Heart left ventricle (tissue), 16 donors: ENCODE measurements around the gene PLD6. TPM values are rescaled to one million over a fixed set of nuclear protein-coding genes. Genes with fewer than 3 reads are reported as not detected.
"Not testable (repeated sequence)": the region's sequence is repeated elsewhere in the genome, so short reads cannot be mapped to it uniquely, and the experiment has no call there.

Source experiments
- ATAC-seq, 4 donors: fragments of 200-7000 bp; cut with Tn5 transposase; one replicate each; pipeline ENCODE4 v1.9.1; 2020 to 2022; ENCODE audit warnings: moderate library complexity in 4 of 4, mild to moderate bottlenecking in 3 of 4, moderate number of reproducible peaks in 1 of 4
- DNase-seq, 5 donors: peaks; one replicate each; pipeline ENCODE4 v3.0.0-alpha.2; 2020
- H3K27ac ChIP-seq, 12 donors: fragments of 200-600 bp; sonication (generic) in 4 of 12; one replicate each; pipeline versions ENCODE4 v1.5.0 to v1.8.0; 2016 to 2022; ENCODE audit warnings: mild to moderate bottlenecking in 2 of 12
- H3K27me3 ChIP-seq, 9 donors: fragments of 200-600 bp; sonication (generic) in 2 of 9; one replicate each; pipeline versions ENCODE4 v1.5.1 to v1.8.0; 2016 to 2022; ENCODE audit warnings: mild to moderate bottlenecking in 3 of 9
- H3K36me3 ChIP-seq, 9 donors: fragments of 200-600 bp; sonication (generic) in 2 of 9; one replicate each; pipeline versions ENCODE4 v1.5.0 to v1.8.0; 2018 to 2022; ENCODE audit warnings: mild to moderate bottlenecking in 2 of 9
- H3K4me1 ChIP-seq, 12 donors: fragments of 200-600 bp; sonication (generic) in 4 of 12; one replicate each; pipeline versions ENCODE4 v1.5.0 to v1.8.0; 2016 to 2022; ENCODE audit warnings: mild to moderate bottlenecking in 3 of 12
- H3K4me3 ChIP-seq, 12 donors: fragments of 200-600 bp; sonication (generic) in 4 of 12; one replicate each; pipeline versions ENCODE4 v1.5.0 to v1.8.0; 2017 to 2022; ENCODE audit warnings: mild to moderate bottlenecking in 9 of 12, moderate library complexity in 4 of 12
- H3K9me3 ChIP-seq, 12 donors: fragments of 200-600 bp; sonication (generic) in 4 of 12; one replicate each; pipeline versions ENCODE4 v1.5.0 to v1.8.0; 2016 to 2022; ENCODE audit warnings: mild to moderate bottlenecking in 1 of 12
- POLR2A ChIP-seq, 2 donors: fragments of 450-650 bp; IDR thresholded peaks; one replicate each; pipeline ENCODE4 v1.6.1; 2017; ENCODE audit warnings: antibody characterized with exemption in 2 of 2, mild to moderate bottlenecking in 2 of 2, moderate library complexity in 2 of 2
- WGBS, 4 donors: extraction: QIAGEN DNeasy Blood & Tissue Kit in 2 of 4; methylation state at CpG; one replicate each; pipeline versions ENCODE4 v1.1.5 to v1.1.7; 2013 to 2018; 5-methylcytosine and 5-hydroxymethylcytosine counted together
- intact Hi-C, 10 donors: fragments of 100-400 bp; cut with DNase I; formaldehyde crosslinking; loops; one replicate each; pipeline versions ENCODE4 v1.11.1 to v1.14.2; 2022
- polyA plus RNA-seq, 2 donors: library from polyadenylated mRNA; stranded (reverse); fragments of 200-250 nt; gene quantifications; one replicate each; pipeline ENCODE4 v1.2.3, GENCODE V29; 2013
- total RNA-seq, 9 donors: library from RNA; depleted of rRNA in 2 of 9; stranded (reverse); fragments of >200 nt in 2 of 9; fragmentation: NEBNext Ultra II Directional in 3 of 9; extraction: Animal tissue kit (Norgen Biotek cat#: 25700) in 3 of 9; gene quantifications; one replicate each; pipeline versions ENCODE4 v1.1.0 to v1.2.4, GENCODE V29; 2016 to 2023
- TF ChIP-seq, protein P1 (sequence below), 12 donors: fragments of 200-600 bp; sonication (generic) in 4 of 12; IDR thresholded peaks; one replicate each; pipeline versions ENCODE4 v1.5.0 to v1.8.0; 2018 to 2022; ENCODE audit warnings: antibody characterized with exemption in 12 of 12, mild to moderate bottlenecking in 5 of 12
- donor health status: ischemic (EF 13 %, LVEDD 7.1; RV severe dilation, severe dysfunction).
- donor health status: healthy with polysubstance abuse.
- donor health status: DM: no; HTN: yes; CAD: no.
- donor health status: DM: no; HTN: no; CAD: no.
- donor health status: ischemic (EF 25% LVEDD 6.9; RV normal size, moderate dysfunction).
- donor health status: ischemic (EF 25% LVEDD 5.7; RV mildly dilated, moderate dysfunction).
- donor health status: healthy.
- donor health status: DM: yes; HTN: yes; CAD: no.
- donor health status: ischemic (EF 35%, LVEDD 5.7; RV mildly dilated, moderate dysfunction).
- donor health status: nonischemic (EF 11% LVEDD 7.7; RV severe dilation, severe dysfunction).
- donor health status: DM: yes; HTN: yes; CAD: no.
- donor health status: PGD.
- donor health status: ischemic (EF 29% LVEDD 5.4; RV normal size, mild dysfunction).
- donor health status: nonischemic (EF 23%, LVEDD 6.1; RV moderate dilation, normal function).

The PLD6 gene
- total and polyA plus RNA-seq, 11 donors: 3.8 to 11.8 (median 6.1) TPM

DNA sequence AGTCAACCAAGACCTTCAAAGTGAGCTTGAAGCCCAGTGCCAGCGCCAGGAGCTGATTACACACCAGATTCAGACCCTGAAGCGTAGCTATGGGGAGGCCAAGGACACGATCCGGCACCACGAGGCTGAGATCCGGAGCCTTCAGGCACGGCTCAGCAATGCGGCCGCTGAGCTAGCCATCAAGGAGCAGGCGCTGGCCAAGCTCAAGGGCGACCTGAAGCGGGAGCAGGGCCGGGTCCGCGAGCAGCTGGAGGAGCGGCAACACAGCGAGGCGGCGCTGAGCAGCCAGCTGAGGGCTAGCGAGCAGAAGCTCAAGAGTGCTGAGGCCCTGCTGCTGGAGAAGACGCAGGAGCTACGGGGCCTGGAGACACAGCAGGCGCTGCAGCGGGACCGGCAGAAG lies 42.0 kb downstream of the PLD6 start:
- 94 to 95% (median 95%) methylated on average over 25 of the region's 25 CpGs for WGBS, 4 donors
- TF ChIP-seq, protein P1, sequence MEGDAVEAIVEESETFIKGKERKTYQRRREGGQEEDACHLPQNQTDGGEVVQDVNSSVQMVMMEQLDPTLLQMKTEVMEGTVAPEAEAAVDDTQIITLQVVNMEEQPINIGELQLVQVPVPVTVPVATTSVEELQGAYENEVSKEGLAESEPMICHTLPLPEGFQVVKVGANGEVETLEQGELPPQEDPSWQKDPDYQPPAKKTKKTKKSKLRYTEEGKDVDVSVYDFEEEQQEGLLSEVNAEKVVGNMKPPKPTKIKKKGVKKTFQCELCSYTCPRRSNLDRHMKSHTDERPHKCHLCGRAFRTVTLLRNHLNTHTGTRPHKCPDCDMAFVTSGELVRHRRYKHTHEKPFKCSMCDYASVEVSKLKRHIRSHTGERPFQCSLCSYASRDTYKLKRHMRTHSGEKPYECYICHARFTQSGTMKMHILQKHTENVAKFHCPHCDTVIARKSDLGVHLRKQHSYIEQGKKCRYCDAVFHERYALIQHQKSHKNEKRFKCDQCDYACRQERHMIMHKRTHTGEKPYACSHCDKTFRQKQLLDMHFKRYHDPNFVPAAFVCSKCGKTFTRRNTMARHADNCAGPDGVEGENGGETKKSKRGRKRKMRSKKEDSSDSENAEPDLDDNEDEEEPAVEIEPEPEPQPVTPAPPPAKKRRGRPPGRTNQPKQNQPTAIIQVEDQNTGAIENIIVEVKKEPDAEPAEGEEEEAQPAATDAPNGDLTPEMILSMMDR (IDR thresholded peaks at IDR 0.05): no peak
- TF ChIP-seq POLR2A (IDR thresholded peaks at IDR 0.05): no peak
- H3K36me3 ChIP-seq: peaks cover 5 to 100% (median 97%) of the 10 kb centered on the region in 9 donors

DNA sequence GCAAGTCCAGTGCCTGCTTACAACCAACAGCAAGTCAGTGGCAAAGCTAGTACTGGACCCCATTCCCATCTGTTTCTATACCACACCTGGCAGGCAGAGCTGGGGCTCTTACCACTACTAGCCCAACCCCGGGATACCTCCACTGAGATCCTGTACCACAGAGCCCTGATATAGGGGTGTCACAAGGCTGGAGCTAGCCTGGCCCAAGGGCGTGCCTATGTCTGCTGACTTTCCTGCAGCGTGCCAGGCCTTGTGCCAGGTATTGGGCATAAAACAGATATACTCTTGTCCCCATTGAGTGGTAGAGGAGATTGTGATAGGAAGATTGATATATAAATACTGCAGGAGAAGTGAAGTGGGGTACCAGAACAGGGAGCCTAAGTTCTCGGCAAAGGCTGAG lies 44.4 kb downstream of the PLD6 start:
- Histone ChIP-seq H3K4me3 (no peak overlapping the region), H3K27me3 (no peaks in the 10 kb centered on the region), H3K4me1 (peaks cover 0 to 17% (median 0%) of the 10 kb centered on the region in 12 donors), H3K36me3 (peaks cover 5 to 100% (median 98%) of the 10 kb centered on the region in 9 donors), H3K27ac (peak overlapping the region in 2 of 12 donors; percentile 32 to 40), H3K9me3 (no peaks in the 10 kb centered on the region)
- intact Hi-C loops: loop anchor here in 1 of 10 donors (5.0 kb wide), 1 partner anchor 76 kb away; the partner anchor contains the start of gene FLCN
- peak in 2 of 5 donors; percentile 40 to 60 for DNase-seq
- peak; percentile 51 to 76 (median 58) for ATAC-seq
- 54 to 75% (median 66%) methylated on average over 4 of the region's 4 CpGs for WGBS, 4 donors
- no peak for TF ChIP-seq POLR2A (IDR thresholded peaks at IDR 0.05)
- TF ChIP-seq, protein P1 (IDR thresholded peaks at IDR 0.05): no peak

More for the DNA sequence above, 42.0 kb downstream of the PLD6 start:
- Histone ChIP-seq H3K27ac (no peak overlapping the region), H3K27me3 (no peaks in the 10 kb centered on the region), H3K4me1 (peaks cover 0 to 15% (median 0%) of the 10 kb centered on the region in 12 donors), H3K9me3 (no peaks in the 10 kb centered on the region), H3K4me3 (no peak overlapping the region)
- intact Hi-C loops: loop anchor here in 1 of 10 donors (5.0 kb wide), 1 partner anchor 73 kb away; the partner anchor contains the start of gene FLCN
- peak in 1 of 5 donors; percentile 28 for DNase-seq
- ATAC-seq: no peak

DNA sequence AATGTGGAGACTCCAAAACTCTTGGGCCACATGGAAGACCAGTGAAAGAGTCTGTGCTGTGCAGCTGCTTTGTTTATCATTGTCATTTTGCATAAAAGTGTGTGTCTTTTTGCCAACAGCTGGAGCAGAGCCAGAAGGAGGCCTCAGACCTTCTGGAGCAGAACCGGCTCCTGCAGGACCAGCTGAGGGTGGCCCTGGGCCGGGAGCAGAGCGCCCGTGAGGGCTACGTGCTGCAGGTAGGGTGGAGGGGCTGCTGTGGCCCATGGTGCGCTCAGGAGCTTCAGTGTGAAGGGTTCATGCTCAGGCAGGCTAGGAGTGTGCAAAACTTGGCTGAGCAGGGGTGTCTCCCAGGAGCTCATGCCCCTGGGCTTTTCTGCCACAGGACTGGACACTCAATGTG lies 45.0 kb downstream of the PLD6 start:
- Histone ChIP-seq H3K27ac (no peak overlapping the region), H3K9me3 (no peaks in the 10 kb centered on the region), H3K4me1 (peaks cover 0 to 24% (median 0%) of the 10 kb centered on the region in 12 donors), H3K27me3 (no peaks in the 10 kb centered on the region), H3K36me3 (peaks cover 5 to 100% (median 98%) of the 10 kb centered on the region in 9 donors), H3K4me3 (no peak overlapping the region)
- ATAC-seq: no peak
- 84 to 93% (median 91%) methylated on average over 6 of the region's 6 CpGs for WGBS, 4 donors
- TF ChIP-seq, protein P1 (IDR thresholded peaks at IDR 0.05): no peak
- no peak for TF ChIP-seq POLR2A (IDR thresholded peaks at IDR 0.05)
- intact Hi-C loops: loop anchor here in 1 of 10 donors (5.0 kb wide), 1 partner anchor 76 kb away; the partner anchor contains the start of gene FLCN
- peak in 1 of 5 donors; percentile 32 for DNase-seq

DNA sequence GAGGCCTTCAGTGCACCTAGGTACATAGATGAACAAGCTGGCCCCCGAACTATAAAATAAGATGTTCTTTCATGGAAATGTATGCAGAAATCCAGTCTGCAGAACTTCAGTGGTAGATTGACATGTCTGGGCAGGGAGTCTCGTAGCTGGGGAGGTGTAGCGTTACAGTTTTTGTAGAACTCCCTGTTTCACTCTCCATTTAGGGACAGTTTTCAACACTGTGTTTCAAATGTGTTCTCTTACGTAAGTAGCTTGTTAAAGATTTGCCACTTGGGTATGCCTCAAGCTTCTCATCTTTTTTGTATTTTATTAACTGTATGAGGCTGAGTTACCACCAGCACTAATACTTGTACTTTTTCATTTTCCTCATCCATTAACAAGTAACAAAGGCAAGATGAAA lies 46.6 kb downstream of the PLD6 start:
- TF ChIP-seq, protein P1 (IDR thresholded peaks at IDR 0.05): no peak
- TF ChIP-seq POLR2A (IDR thresholded peaks at IDR 0.05): no peak
- ATAC-seq: no peak
- H3K36me3 ChIP-seq: peaks cover 3 to 100% (median 98%) of the 10 kb centered on the region in 9 donors
- peaks cover 0 to 31% (median 0%) of the 10 kb centered on the region in 12 donors for H3K4me1 ChIP-seq
- H3K27me3 ChIP-seq: no peaks in the 10 kb centered on the region
- no peak overlapping the region for H3K27ac ChIP-seq
- H3K4me3 ChIP-seq: no peak overlapping the region
- no peaks in the 10 kb centered on the region for H3K9me3 ChIP-seq
- no peak for DNase-seq
- intact Hi-C loops: loop anchor here in 1 of 10 donors (5.0 kb wide), 1 partner anchor 43 kb away; no protein-coding TSS in a partner anchor
- 92 to 99% (median 96%) methylated on average over 4 of the region's 4 CpGs for WGBS, 4 donors

DNA sequence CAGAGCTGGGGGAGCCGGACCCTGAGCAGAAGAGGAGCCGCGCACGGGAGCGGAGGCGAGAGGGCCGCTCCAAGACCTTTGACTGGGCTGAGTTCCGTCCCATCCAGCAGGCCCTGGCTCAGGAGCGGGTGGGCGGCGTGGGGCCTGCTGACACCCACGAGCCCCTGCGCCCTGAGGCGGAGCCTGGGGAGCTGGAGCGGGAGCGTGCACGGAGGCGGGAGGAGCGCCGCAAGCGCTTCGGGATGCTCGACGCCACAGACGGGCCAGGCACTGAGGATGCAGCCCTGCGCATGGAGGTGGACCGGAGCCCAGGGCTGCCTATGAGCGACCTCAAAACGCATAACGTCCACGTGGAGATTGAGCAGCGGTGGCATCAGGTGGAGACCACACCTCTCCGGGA lies 47.6 kb downstream of the PLD6 start:
- intact Hi-C loops: loop anchor here in 1 of 10 donors (5.0 kb wide), 1 partner anchor 44 kb away; no protein-coding TSS in a partner anchor
- not testable (repeated sequence) for H3K27ac ChIP-seq, H3K27me3 ChIP-seq, DNase-seq, ATAC-seq, H3K4me3 ChIP-seq, H3K9me3 ChIP-seq
- WGBS, 4 donors: 92 to 97% (median 95%) methylated on average over 32 to 33 of the region's 33 CpGs
- Histone ChIP-seq H3K4me1 (peaks cover 0 to 32% (median 0%) of the 10 kb centered on the region in 12 donors), H3K36me3 (peaks cover 3 to 100% (median 98%) of the 10 kb centered on the region in 9 donors)
